B cell (primary cell): ENCODE results near the gene PIM2. TPM values are rescaled to one million over a fixed set of nuclear protein-coding genes. Genes with fewer than 3 reads are reported as not detected.

Experiments used
- ATAC-seq: fragments of 200-7000 bp; cut with Tn5 transposase; one replicate; pipeline ENCODE4 v1.10.0; 2021; ENCODE audit warnings: low read depth, mild to moderate bottlenecking, moderate number of reproducible peaks, moderate library complexity
- CTCF ChIA-PET: fragments of 350-600 bp; sonication (Branson Sonifier 250); formaldehyde crosslinking; loops from one replicate; lab custom pipeline; 2021; ENCODE audit warnings: antibody characterized with exemption, inconsistent platforms; lab: Charles Lee
- POLR2A ChIA-PET: fragments of 350-600 bp; sonication (Branson Sonifier 250); formaldehyde crosslinking; loops from one replicate; lab custom pipeline; 2021; ENCODE audit warnings: antibody characterized with exemption; lab: Charles Lee
- DNase-seq: peaks from one replicate; pipeline ENCODE4 v3.0.0; 2013
- H2AFZ ChIP-seq: 2 replicates; pipeline ENCODE4 v1.6.1; 2012; ENCODE audit warnings: mild to moderate bottlenecking, low read depth, low read length; ENCODE audit not compliant: insufficient read depth, poor library complexity, severe bottlenecking
- H3K27ac ChIP-seq, 2 donors: 1 replicate in 1 of 2; 2 replicates in 1 of 2; pipeline ENCODE4 v1.5.1; 2012 to 2013; ENCODE audit warnings: low read length in 2 of 2, mild to moderate bottlenecking in 2 of 2, moderate library complexity in 1 of 2
- H3K27me3 ChIP-seq, 4 experiments: fragments of 200-600 bp in 1 of 4; sonication (generic) in 1 of 4; replicated peaks in 1 of 4; 1 replicate in 2 of 4; 2 replicates in 2 of 4; pipeline versions ENCODE4 v1.6.1 to v1.7.0; 2013 to 2016; ENCODE audit warnings: low read length in 3 of 4, mild to moderate bottlenecking in 2 of 4, mixed read lengths in 1 of 4, moderate library complexity in 1 of 4; ENCODE audit not compliant: insufficient read depth in 4 of 4, control insufficient read depth in 3 of 4; ENCODE audit errors: control extremely low read depth in 1 of 4
- H3K36me3 ChIP-seq, 2 experiments: replicated peaks in 1 of 2; 1 replicate in 1 of 2; 2 replicates in 1 of 2; pipeline versions ENCODE4 v1.6.1 to v1.7.1; 2013; ENCODE audit warnings: low read length in 1 of 2; ENCODE audit not compliant: insufficient read depth in 2 of 2, control insufficient read depth in 1 of 2; ENCODE audit errors: control extremely low read depth in 1 of 2, extremely low read depth in 1 of 2
- H3K4me1 ChIP-seq, 2 donors: fragments of 200-600 bp in 1 of 2; sonication (generic) in 1 of 2; 1 replicate in 1 of 2; 2 replicates in 1 of 2; pipeline versions ENCODE4 v1.5.1 to v1.6.1; 2013 to 2017; ENCODE audit warnings: low read length in 2 of 2; ENCODE audit not compliant: control insufficient read depth in 2 of 2, insufficient read depth in 2 of 2
- H3K4me2 ChIP-seq: replicated peaks from 2 replicates; pipeline ENCODE3; 2012; ENCODE audit warnings: mild to moderate bottlenecking, low read depth, low read length; ENCODE audit not compliant: poor library complexity, severe bottlenecking
- H3K4me3 ChIP-seq, 5 experiments: fragments of 200-600 bp in 1 of 5; sonication (generic) in 1 of 5; 1 replicate in 3 of 5; 2 replicates in 2 of 5; pipeline versions ENCODE4 v1.5.1 to v1.7.0; 2011 to 2016; ENCODE audit warnings: low read length in 4 of 5, mild to moderate bottlenecking in 4 of 5, low read depth in 2 of 5, control low read depth in 1 of 5, moderate library complexity in 1 of 5; ENCODE audit not compliant: insufficient read depth in 1 of 5; ENCODE audit errors: control extremely low read depth in 1 of 5, extremely low read depth in 1 of 5
- H3K79me2 ChIP-seq: fragments of 200-600 bp; sonication (generic); one replicate; pipeline ENCODE4 v1.6.0; 2016; ENCODE audit warnings: low read length; ENCODE audit not compliant: control insufficient read depth, insufficient read depth
- H3K9ac ChIP-seq: fragments of 200-600 bp; sonication (generic); 2 replicates; pipeline ENCODE4 v1.6.1; 2017; ENCODE audit warnings: mild to moderate bottlenecking, low read length, moderate library complexity
- H3K9me3 ChIP-seq, 3 donors: one replicate each; pipeline versions ENCODE4 v1.6.1 to v1.7.1; 2013; ENCODE audit warnings: low read length in 2 of 3; ENCODE audit not compliant: control insufficient read depth in 2 of 3, insufficient read depth in 1 of 3; ENCODE audit errors: control extremely low read depth in 1 of 3
- H4K20me1 ChIP-seq: 2 replicates; pipeline ENCODE4 v1.6.0; 2012; ENCODE audit warnings: mild to moderate bottlenecking, low read length; ENCODE audit not compliant: insufficient read depth, control insufficient read depth, poor library complexity, severe bottlenecking
- H3K27ac Mint-ChIP-seq: one replicate; pipeline ENCODE4 v1.8.0; 2021; ENCODE audit warnings: mixed read lengths
- H3K27me3 Mint-ChIP-seq: one replicate; pipeline ENCODE4 v1.8.0; 2021; ENCODE audit warnings: mixed read lengths
- H3K4me1 Mint-ChIP-seq: one replicate; pipeline ENCODE4 v1.8.0; 2021; ENCODE audit warnings: mixed read lengths
- H3K4me3 Mint-ChIP-seq: one replicate; pipeline ENCODE4 v1.8.0; 2021; ENCODE audit warnings: mixed read lengths
- H3K9me3 Mint-ChIP-seq: one replicate; pipeline ENCODE4 v1.8.0; 2022; ENCODE audit warnings: mixed read lengths; ENCODE audit not compliant: insufficient read depth
- CTCF ChIP-seq: fragments of 200-600 bp; IDR thresholded peaks from one replicate; pipeline ENCODE4 v1.8.0; 2022; ENCODE audit warnings: antibody characterized with exemption, mild to moderate bottlenecking
- EZH2 ChIP-seq: IDR thresholded peaks from 2 replicates; pipeline ENCODE4 v1.6.1; 2012; ENCODE audit warnings: borderline replicate concordance, low read depth, mild to moderate bottlenecking, moderate library complexity, low read length; ENCODE audit not compliant: insufficient read depth, poor library complexity, severe bottlenecking
- WGBS: methylation state at CpG from one replicate; pipeline ENCODE4 v1.1.5; 2013; ENCODE audit warnings: missing lambda C conversion rate; ENCODE audit not compliant: insufficient coverage; 5-methylcytosine and 5-hydroxymethylcytosine counted together
- intact Hi-C: fragments of 100-400 bp; cut with micrococcal nuclease; formaldehyde crosslinking; loops from one replicate; pipeline ENCODE4 v1.10.0; 2022
- polyA plus RNA-seq: library from polyadenylated mRNA; depleted of rRNA; stranded (reverse); fragments of >200 nt; gene quantifications from 2 replicates; pipeline ENCODE4 v1.2.3, GENCODE V29; 2012
- total RNA-seq, 2 donors: library from RNA; stranded (reverse); fragments of 120-200 nt in 1 of 2; gene quantifications; 1 replicate in 1 of 2; 2 replicates in 1 of 2; pipeline versions ENCODE4 v1.2.3 to v1.2.4, GENCODE V29; 2013 to 2022

The PIM2 gene
- total and polyA plus RNA-seq, 2 donors (not counting 1 experiment from before 2014, with no cell fraction given) = 276 to 315 TPM

- no CpG with 5 or more reads among the region's 1 CpG for WGBS
- POLR2A ChIA-PET = no interaction called here
- Histone ChIP-seq H3K9me3 (no peaks in the 10 kb centered on the region), H2AFZ (no peak overlapping the region), H4K20me1 (peaks cover 5% of the 10 kb centered on the region), H3K27ac (no peak overlapping the region), H3K4me3 (no peak overlapping the region), H3K4me2 (no peak overlapping the region), H3K4me1 (peaks cover 7 to 23% of the 10 kb centered on the region in 2 donors), H3K36me3 (peaks cover 0 to 9% of the 10 kb centered on the region in 2 experiments), H3K79me2 (peaks cover 9% of the 10 kb centered on the region), H3K9ac (no peak overlapping the region), H3K27me3 (no peaks in the 10 kb centered on the region)
- ATAC-seq (no peak), DNase-seq (no peak)
- no peak overlapping the region for H3K27ac Mint-ChIP-seq
- CTCF ChIA-PET = no interaction called here
- H3K4me1 Mint-ChIP-seq = peaks cover 25% of the 10 kb centered on the region
- no peak overlapping the region for H3K4me3 Mint-ChIP-seq
- H3K27me3 Mint-ChIP-seq = no peaks in the 10 kb centered on the region
- H3K9me3 Mint-ChIP-seq = no peaks in the 10 kb centered on the region
- intact Hi-C loops = no loop called here
- TF ChIP-seq EZH2 = no peak
These were observed 10.2 kb downstream of the PIM2 start for GRCh38 chrX:48908600-48908999.

DNA sequence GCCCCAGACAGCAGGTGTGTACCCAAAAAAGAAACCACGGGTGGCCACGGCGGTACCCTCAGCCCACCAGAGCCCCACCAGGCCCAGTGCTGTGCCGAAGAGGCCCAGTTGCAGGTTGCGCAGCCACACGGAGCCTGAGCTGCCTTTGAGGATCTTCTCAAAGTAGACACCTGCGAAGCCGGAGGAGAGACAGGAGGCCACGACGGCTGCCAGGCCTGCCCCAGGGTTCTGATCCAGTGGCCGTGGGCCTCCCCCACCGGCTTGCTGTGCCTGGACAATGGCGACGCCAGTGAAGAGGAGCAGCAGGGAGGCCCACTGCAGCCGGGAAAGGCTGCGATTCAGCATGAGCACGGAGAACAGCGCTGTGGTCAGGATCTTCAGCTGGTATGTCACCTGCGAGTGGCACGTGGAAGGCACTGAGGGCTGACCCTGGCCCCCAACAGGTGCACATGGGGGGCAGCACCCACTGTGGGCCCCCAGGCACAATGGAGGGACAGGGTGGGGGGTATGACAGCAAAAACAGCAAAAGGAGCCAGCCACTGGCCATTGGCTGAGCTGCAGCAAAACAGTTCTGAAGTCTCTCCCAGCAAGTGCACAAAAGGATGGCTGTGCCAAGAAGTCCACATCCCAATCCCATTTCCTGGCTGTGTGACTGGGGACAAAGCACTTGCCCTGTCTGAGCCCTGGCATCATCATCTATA, 13.6 kb downstream of the PIM2 start:
- WGBS = 91% methylated on average over 13 of the region's 20 CpGs
- H3K27me3 ChIP-seq = no peaks in the 10 kb centered on the region
- ChIA-PET POLR2A (interaction anchor here (0.6 kb wide), 1 partner anchor 312 kb away, joined by 4 read pairs; no protein-coding TSS in a partner anchor), CTCF (no interaction called here)
- peaks cover 8% of the 10 kb centered on the region for H4K20me1 ChIP-seq
- H3K4me1 Mint-ChIP-seq = no peaks in the 10 kb centered on the region
- TF ChIP-seq CTCF (no peak), EZH2 (no peak)
- H3K4me2 ChIP-seq = no peak overlapping the region
- H3K4me3 ChIP-seq = no peak overlapping the region
- H3K27me3 Mint-ChIP-seq = no peaks in the 10 kb centered on the region
- H3K79me2 ChIP-seq = peaks cover 9% of the 10 kb centered on the region
- H3K9me3 Mint-ChIP-seq = no peaks in the 10 kb centered on the region
- intact Hi-C loops = no loop called here
- DNase-seq (peak; percentile 8), ATAC-seq (no peak)
- H3K27ac ChIP-seq = no peak overlapping the region
- no peaks in the 10 kb centered on the region for H3K9me3 ChIP-seq
- peaks cover 0 to 3% of the 10 kb centered on the region in 2 donors for H3K4me1 ChIP-seq
- no peak overlapping the region for H2AFZ ChIP-seq
- no peak overlapping the region for H3K4me3 Mint-ChIP-seq
- H3K9ac ChIP-seq = no peak overlapping the region
- peaks cover 2 to 24% of the 10 kb centered on the region in 2 experiments for H3K36me3 ChIP-seq
- no peak overlapping the region for H3K27ac Mint-ChIP-seq
